IPS-15b (cell line): ENCODE data around the gene ZNF335.

Experiments used
- H3K27me3 ChIP-seq: one replicate; pipeline ENCODE4 v1.6.1; 2013; ENCODE audit warnings: low read length; ENCODE audit not compliant: control insufficient read depth, insufficient read depth
- H3K36me3 ChIP-seq: one replicate; pipeline ENCODE4 v1.6.1; 2013; ENCODE audit warnings: low read length; ENCODE audit not compliant: control insufficient read depth, insufficient read depth
- H3K4me1 ChIP-seq: one replicate; pipeline ENCODE4 v1.6.1; 2013; ENCODE audit warnings: mild to moderate bottlenecking, low read length; ENCODE audit not compliant: control insufficient read depth, insufficient read depth
- H3K4me3 ChIP-seq: one replicate; pipeline ENCODE4 v1.5.1; 2013; ENCODE audit warnings: low read depth, low read length
- H3K9ac ChIP-seq: one replicate; pipeline ENCODE4 v1.6.1; 2013; ENCODE audit warnings: low read depth, mild to moderate bottlenecking, low read length
- H3K9me3 ChIP-seq: one replicate; pipeline ENCODE4 v1.6.1; 2013; ENCODE audit warnings: mild to moderate bottlenecking, low read length; ENCODE audit not compliant: control insufficient read depth, insufficient read depth

The ZNF335 gene

DNA sequence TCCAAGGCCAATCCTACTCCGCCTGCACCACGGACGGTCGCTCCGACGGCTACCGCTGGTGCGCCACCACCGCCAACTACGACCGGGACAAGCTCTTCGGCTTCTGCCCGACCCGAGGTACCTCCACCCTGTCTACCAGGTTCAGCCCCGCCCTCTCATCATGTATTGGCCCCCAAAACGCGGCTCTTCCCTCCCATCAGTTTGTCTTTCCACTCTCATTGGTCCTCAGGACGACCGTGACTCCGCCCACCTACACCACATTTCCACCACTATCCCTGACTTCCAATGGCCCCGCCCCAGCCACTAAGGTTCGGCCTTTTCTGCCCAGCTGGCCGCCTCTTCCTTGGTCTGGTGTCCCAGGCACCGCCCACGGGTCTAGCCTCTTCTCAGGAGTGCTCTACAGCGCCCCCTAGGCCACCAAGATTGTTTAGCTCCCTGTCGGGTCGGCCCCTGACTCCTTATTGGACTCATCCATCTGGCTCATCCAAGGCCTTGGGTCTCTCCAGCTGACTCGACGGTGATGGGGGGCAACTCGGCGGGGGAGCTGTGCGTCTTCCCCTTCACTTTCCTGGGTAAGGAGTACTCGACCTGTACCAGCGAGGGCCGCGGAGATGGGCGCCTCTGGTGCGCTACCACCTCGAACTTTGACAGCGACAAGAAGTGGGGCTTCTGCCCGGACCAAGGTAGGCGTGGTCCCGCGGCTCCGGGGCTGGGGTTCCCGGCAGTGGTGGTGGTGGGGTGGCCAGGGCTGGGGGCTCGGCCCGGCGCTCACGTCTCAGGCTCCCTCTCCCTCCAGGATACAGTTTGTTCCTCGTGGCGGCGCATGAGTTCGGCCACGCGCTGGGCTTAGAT, 39.9 kb upstream of the ZNF335 start:
- H3K36me3 ChIP-seq: peaks cover 3% of the 10 kb centered on the region
- no peak overlapping the region for H3K9ac ChIP-seq
- no peaks in the 10 kb centered on the region for H3K9me3 ChIP-seq
- H3K4me1 ChIP-seq: peaks cover 12% of the 10 kb centered on the region
- H3K4me3 ChIP-seq: peak overlapping the region; percentile 30
- H3K27me3 ChIP-seq: peaks cover 14% of the 10 kb centered on the region

DNA sequence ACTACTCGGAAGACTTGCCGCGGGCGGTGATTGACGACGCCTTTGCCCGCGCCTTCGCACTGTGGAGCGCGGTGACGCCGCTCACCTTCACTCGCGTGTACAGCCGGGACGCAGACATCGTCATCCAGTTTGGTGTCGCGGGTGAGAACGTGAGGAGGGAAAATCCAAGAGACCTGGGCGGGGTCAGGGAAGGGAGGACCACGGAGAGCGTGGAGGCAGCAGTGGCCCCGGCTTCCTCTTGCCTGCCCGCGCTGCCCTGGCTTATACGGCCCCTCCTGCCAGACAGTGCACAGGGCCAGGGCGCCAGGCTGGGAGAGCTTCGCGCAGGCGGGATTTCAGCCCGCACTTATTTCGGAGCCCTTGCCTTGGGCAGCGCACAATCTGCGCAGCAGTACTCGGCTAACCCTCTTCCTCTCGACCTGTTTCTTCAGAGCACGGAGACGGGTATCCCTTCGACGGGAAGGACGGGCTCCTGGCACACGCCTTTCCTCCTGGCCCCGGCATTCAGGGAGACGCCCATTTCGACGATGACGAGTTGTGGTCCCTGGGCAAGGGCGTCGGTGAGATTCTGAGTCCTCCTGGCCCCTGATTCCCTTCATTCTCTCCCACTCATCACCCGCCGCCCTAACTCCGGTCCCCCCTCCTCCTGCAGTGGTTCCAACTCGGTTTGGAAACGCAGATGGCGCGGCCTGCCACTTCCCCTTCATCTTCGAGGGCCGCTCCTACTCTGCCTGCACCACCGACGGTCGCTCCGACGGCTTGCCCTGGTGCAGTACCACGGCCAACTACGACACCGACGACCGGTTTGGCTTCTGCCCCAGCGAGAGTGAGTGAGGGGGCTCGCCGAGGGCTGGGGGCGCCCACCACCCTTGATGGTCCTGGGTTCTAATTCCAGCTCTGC, 38.7 kb upstream of the ZNF335 start:
- Histone ChIP-seq H3K27me3 (peaks cover 14% of the 10 kb centered on the region), H3K4me1 (peaks cover 12% of the 10 kb centered on the region), H3K9me3 (no peaks in the 10 kb centered on the region), H3K4me3 (peak overlapping the region; percentile 30), H3K36me3 (no peaks in the 10 kb centered on the region), H3K9ac (no peak overlapping the region)

DNA sequence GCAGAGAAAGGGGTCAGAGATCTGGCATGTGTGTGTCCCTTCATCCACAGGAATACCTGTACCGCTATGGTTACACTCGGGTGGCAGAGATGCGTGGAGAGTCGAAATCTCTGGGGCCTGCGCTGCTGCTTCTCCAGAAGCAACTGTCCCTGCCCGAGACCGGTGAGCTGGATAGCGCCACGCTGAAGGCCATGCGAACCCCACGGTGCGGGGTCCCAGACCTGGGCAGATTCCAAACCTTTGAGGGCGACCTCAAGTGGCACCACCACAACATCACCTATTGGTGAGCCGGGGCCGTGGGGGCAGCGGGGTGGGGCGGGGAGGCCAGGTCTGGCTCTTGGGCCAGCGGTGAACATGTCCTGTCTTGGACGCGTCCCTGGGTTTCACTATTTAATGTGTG, 37.8 kb upstream of the ZNF335 start:
- Histone ChIP-seq H3K4me3 (no peak overlapping the region), H3K27me3 (peaks cover 10% of the 10 kb centered on the region), H3K4me1 (peaks cover 21% of the 10 kb centered on the region), H3K9me3 (no peaks in the 10 kb centered on the region), H3K9ac (no peak overlapping the region), H3K36me3 (no peaks in the 10 kb centered on the region)

DNA sequence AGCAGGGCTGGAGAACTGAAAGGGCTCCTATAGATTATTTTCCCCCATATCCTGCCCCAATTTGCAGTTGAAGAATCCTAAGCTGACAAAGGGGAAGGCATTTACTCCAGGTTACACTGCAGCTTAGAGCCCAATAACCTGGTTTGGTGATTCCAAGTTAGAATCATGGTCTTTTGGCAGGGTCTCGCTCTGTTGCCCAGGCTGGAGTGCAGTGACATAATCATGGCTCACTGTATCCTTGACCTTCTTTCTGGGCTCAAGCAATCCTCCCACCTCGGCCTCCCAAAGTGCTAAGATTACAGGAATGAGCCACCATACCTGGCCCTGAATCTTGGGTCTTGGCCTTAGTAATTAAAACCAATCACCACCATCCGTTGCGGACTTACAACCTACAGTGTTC, 35.7 kb upstream of the ZNF335 start:
- Histone ChIP-seq H3K36me3 (no peaks in the 10 kb centered on the region), H3K27me3 (peaks cover 1% of the 10 kb centered on the region), H3K4me1 (peaks cover 21% of the 10 kb centered on the region), H3K9ac (no peak overlapping the region), H3K9me3 (no peaks in the 10 kb centered on the region), H3K4me3 (no peak overlapping the region)

DNA sequence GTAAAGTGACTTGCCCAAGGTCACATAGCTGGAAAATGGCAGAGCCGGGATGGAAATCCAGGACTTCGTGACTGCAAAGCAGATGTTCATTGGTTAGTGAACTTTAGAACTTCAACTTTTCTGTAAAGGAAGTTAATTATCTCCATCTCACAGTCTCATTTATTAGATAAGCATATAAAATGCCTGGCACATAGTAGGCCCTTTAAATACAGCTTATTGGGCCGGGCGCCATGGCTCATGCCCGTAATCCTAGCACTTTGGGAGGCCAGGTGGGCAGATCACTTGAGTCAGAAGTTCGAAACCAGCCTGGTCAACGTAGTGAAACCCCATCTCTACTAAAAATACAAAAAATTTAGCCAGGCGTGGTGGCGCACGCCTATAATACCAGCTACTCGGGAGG, 35.0 kb upstream of the ZNF335 start:
- Histone ChIP-seq H3K4me3 (no peak overlapping the region), H3K9ac (no peak overlapping the region), H3K9me3 (no peaks in the 10 kb centered on the region), H3K36me3 (no peaks in the 10 kb centered on the region), H3K4me1 (peaks cover 21% of the 10 kb centered on the region), H3K27me3 (no peaks in the 10 kb centered on the region)

DNA sequence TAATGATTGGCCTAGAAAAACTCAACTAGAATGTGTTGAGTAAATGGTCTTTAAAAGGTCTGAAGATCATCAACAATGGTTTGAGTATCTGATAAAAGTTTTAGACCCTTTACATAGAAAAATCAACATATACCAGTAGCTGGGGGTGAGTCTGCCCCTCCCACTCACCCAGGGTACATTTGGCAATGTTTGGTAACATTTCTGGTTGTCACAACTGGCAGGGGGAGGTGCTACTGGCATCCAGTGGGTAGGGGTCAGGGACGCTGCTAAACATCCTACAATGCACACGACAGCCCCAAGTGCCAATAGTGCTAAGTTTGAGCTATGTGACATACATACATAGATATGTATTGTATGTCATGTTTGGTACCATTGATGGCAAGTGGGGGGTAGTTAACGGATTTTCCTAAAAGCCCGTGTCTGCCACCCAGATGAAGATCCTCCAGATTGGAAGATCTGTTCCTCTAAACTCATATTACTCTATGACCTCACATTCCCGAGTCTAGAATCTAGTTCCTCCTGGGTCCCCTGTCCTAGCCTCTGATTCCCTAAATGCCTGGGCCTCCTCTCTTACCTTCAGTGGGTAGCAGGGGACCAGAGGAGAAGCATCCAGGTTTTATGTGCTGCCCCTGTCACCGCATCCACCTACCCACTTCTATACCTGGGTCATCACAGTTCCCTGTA, 34.2 kb upstream of the ZNF335 start:
- no peaks in the 10 kb centered on the region for H3K9me3 ChIP-seq
- no peaks in the 10 kb centered on the region for H3K36me3 ChIP-seq
- H3K4me1 ChIP-seq: peaks cover 21% of the 10 kb centered on the region
- H3K27me3 ChIP-seq: no peaks in the 10 kb centered on the region
- no peak overlapping the region for H3K4me3 ChIP-seq
- no peak overlapping the region for H3K9ac ChIP-seq

DNA sequence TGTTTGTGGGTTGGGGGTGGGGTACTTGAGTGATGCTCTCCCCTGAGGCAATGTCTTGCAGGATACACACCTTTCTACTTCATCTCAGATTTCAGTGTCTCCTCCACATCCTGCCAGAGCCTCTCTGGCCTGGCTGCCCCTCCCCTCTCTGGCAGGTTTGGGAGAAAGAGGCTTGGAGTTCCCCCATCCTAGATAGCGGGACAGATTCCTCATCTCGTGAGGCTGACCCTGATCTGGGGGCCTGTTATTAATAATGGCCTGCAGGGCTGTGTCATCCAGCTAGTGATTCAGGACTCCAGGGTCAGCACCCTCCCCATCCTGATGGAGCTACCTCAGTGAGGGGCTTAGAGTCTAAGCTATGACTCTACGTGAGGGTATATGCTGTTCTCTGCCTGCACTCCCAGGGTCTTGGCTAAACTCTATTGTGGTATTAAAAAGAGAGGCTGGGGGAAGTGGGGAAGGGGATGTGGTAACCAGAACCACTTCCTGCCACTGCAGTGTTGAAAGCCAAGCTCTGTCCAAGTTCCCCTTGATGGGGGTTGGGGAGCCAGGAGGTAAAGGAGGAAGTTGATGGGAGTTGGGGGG, 33.0 kb upstream of the ZNF335 start:
- Histone ChIP-seq H3K9me3 (no peaks in the 10 kb centered on the region), H3K36me3 (no peaks in the 10 kb centered on the region), H3K4me3 (peak overlapping the region; percentile 22), H3K4me1 (peaks cover 27% of the 10 kb centered on the region), H3K9ac (no peak overlapping the region), H3K27me3 (no peaks in the 10 kb centered on the region)

DNA sequence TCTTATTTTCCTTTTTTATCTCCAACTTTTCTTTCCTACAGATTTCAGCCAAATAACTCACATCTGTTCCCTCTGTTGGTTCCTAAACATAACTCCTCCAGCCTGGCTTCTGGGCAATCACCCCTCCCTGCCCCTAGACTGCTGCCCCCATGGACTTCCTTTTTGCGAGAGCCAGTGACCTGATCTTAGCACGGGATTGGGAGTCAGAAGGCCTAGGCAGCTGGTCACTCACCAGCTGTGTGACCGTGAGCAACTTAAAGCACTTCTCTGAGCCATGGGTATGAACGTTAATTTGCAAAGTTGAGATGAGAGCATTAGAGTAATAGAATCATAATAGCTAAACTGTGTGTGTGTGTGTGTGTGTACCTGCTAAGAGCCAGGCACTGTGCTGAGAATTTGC, 32.2 kb upstream of the ZNF335 start:
- no peaks in the 10 kb centered on the region for H3K9me3 ChIP-seq
- peaks cover 27% of the 10 kb centered on the region for H3K4me1 ChIP-seq
- H3K9ac ChIP-seq: no peak overlapping the region
- no peaks in the 10 kb centered on the region for H3K36me3 ChIP-seq
- H3K4me3 ChIP-seq: no peak overlapping the region
- H3K27me3 ChIP-seq: no peaks in the 10 kb centered on the region

DNA sequence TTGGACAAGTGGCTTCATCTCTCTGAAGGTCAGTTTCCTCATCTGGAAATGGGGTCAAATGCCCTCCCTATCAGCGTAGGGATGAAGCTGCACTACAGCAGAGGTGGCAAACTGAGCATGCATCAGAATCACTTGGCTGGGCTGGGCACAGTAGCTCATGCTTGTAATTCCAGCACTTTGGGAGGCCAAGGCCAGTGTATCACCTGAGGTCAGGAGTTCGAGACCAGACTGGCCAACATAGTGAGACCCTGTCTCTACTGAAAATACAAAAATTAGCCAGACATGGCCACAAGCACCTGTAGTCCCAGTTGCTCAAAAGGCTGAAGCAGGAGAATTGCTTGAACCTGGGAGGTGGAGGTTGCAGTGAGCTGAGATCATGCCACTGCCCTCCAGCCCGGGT, 30.0 kb upstream of the ZNF335 start:
- Histone ChIP-seq H3K4me3 (no peak overlapping the region), H3K36me3 (no peaks in the 10 kb centered on the region)

DNA sequence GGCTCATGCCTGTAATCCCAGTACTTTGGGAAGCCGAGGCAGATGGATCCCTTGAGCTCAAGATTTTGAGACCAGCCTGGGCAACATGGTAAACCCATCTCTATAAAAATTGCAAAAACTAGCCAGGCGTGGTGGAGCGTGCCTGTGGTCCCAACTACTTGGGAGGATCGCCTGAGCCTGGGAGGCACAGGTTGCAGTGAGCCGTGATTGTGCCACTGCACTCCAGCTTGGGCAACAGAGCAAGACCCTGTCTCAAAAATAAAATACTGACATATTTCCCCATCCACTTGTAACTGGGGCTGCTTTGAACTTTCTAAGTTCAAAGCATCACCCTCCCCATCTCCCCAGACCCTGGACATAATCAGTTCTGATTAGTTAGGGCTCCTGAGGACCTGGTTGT, 29.5 kb upstream of the ZNF335 start:
- no peak overlapping the region for H3K9ac ChIP-seq
- no peaks in the 10 kb centered on the region for H3K27me3 ChIP-seq

More for the DNA sequence above, 30.0 kb upstream of the ZNF335 start:
- H3K9ac ChIP-seq: no peak overlapping the region
- no peaks in the 10 kb centered on the region for H3K9me3 ChIP-seq
- H3K4me1 ChIP-seq: peaks cover 20% of the 10 kb centered on the region
- no peaks in the 10 kb centered on the region for H3K27me3 ChIP-seq

DNA sequence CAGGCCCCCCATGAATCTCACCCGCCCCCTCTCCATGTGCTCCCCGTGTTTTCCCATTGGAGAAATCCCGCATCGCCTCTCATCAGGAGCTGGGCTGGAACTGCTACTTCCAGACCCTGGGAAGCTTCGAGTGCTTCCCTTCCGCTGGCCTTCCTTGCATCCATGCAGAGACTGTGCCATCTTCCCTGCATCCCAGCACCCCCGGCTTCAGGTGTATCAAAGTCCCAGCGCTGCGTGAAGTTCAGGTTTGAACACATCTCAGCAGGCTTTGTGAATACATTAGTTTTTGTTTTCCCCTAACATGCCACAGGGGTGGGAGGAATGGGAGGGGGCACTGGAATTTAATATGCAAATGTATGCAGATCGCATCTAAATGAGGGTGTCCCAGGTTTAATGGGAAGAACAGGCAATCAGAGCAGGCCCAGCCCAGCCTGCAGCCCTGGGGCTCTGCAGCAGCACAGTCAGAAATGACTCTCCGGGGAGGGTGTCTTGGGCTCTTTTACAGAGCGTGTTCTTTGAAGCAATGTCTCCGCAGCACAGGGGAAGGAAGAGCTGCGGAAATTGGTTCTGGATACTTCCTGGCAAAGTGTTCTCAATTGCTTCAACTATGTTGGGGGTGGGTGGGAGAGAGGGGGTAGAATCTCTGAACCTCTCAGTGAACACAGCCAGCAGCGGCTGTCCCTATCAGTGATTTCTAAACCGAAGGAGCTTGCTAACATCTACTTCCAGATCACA, 28.4 kb upstream of the ZNF335 start:
- no peak overlapping the region for H3K9ac ChIP-seq
- H3K9me3 ChIP-seq: no peaks in the 10 kb centered on the region
- peaks cover 19% of the 10 kb centered on the region for H3K4me1 ChIP-seq
- no peaks in the 10 kb centered on the region for H3K36me3 ChIP-seq
- H3K4me3 ChIP-seq: no peak overlapping the region
- H3K27me3 ChIP-seq: no peaks in the 10 kb centered on the region

More for the DNA sequence above, 29.5 kb upstream of the ZNF335 start:
- H3K36me3 ChIP-seq: no peaks in the 10 kb centered on the region
- peaks cover 20% of the 10 kb centered on the region for H3K4me1 ChIP-seq
- H3K9me3 ChIP-seq: no peaks in the 10 kb centered on the region
- H3K4me3 ChIP-seq: no peak overlapping the region
